ENCODE results near the gene DYNLRB1. TPM values are rescaled to one million over a fixed set of nuclear protein-coding genes. Genes with fewer than 3 reads are reported as not detected.
A peak's percentile ranks its signal among the peaks of the same experiment; 100 is the strongest.

Gene DYNLRB1
- total and polyA plus RNA-seq, 9 of the 15 experiments (the other 6 are each of a cell fraction or from before 2014, with no cell fraction given): 48.7 to 358 (median 121) TPM

- TF ChIP-seq ZMIZ1 (IDR thresholded peaks at IDR 0.05; ENCODE audit: low read depth in 2 of 2, low read length in 2 of 2) (no peak), SETDB1 (IDR thresholded peaks at IDR 0.05; ENCODE audit: low read length) (no peak), CTCFL (IDR thresholded peaks at IDR 0.05; ENCODE audit: borderline replicate concordance, insufficient read depth, low read depth, low read length, poor library complexity, severe bottlenecking) (peak; percentile 78), SMC3 (conservative IDR thresholded peaks at IDR 0.05; ENCODE audit: insufficient read depth, low read depth, low read length) (0 out of 2 replicates have a peak, but pooled peaks have one; percentile 26), ZNF143 (CRISPR knock-in tag; IDR thresholded peaks at IDR 0.05) (no peak), SREBF1 (IDR thresholded peaks at IDR 0.05; ENCODE audit: borderline replicate concordance, low read depth, low read length) (no peak), HDAC1 (IDR thresholded peaks at IDR 0.05) (no peak), ELK3 (CRISPR knock-in tag; IDR thresholded peaks at IDR 0.05) (no peak), PKNOX1 (IDR thresholded peaks at IDR 0.05) (peak; percentile 27; the same call in 1 of the 2 replicates), ZBTB12 (CRISPR knock-in tag; IDR thresholded peaks at IDR 0.05) (no peak), TAF7 (tag; IDR thresholded peaks at IDR 0.05) (no peak), MCM3 (IDR thresholded peaks at IDR 0.05) (no peak), ZNF184 (CRISPR knock-in tag; IDR thresholded peaks at IDR 0.05) (no peak), POLR3A (IDR thresholded peaks at IDR 0.05; ENCODE audit: borderline replicate concordance, extremely low read depth, insufficient read depth, insufficient read length) (no peak), ATF4 (CRISPR knock-in tag; IDR thresholded peaks at IDR 0.05) (no peak), NR2F6 (CRISPR knock-in tag; IDR thresholded peaks at IDR 0.05) (no peak), ZSCAN32 (CRISPR knock-in tag; IDR thresholded peaks at IDR 0.05) (no peak), LARP7 (IDR thresholded peaks at IDR 0.05) (no peak), POLR2G (IDR thresholded peaks at IDR 0.05; ENCODE audit: low read depth, low read length) (no peak; the same call in 1 of the 2 replicates)
Observed at GRCh38 chr20:34536798-34537394, 20.7 kb downstream of the DYNLRB1 start (continued).

Data from K562 (cell line).